ENCODE measurements around the gene TMEM37. TPM values are rescaled to one million over a fixed set of nuclear protein-coding genes. Genes with fewer than 3 reads are reported as not detected.

Gene TMEM37
- total RNA-seq, 3 donors from 2014 or later (not counting 1 experiment from before 2014, with no cell fraction given): not detected

DNA sequence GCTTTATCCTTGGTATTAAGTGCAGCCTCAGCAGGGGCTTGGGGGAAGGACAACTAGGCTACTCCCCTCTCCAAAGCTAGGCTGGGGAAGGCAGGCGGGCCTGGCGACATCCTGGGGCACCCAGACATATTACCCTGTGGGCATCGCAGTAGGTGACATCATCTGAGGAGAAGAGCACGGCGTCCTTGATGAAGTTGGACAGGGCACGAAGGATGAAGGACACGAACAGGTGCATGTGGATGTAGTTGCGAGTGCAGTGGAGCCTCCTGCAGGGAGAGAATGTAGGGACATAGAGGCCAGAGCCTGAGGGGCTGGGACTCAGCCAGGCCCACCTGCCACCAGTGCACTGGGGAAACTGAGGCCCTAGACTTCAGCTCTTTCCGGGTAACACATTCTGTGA lies 32.3 kb downstream of the TMEM37 start:
- no peak overlapping the region for H3K4me3 Mint-ChIP-seq
- H3K9me3 Mint-ChIP-seq: no peaks in the 10 kb centered on the region
- H3K36me3 ChIP-seq (ENCODE audit: control insufficient read depth, insufficient read depth, low read length): no peaks in the 10 kb centered on the region
- H3K27me3 Mint-ChIP-seq (ENCODE audit: low read depth in 2 of 2): peaks cover 3 to 16% of the 10 kb centered on the region in 2 donors
- H3K4me3 ChIP-seq (ENCODE audit: low read length): no peak overlapping the region
- H3K27ac ChIP-seq (ENCODE audit: low read length): no peak overlapping the region
- no peak overlapping the region for H3K27ac Mint-ChIP-seq
- H3K9me3 ChIP-seq (ENCODE audit: control insufficient read depth, insufficient read depth, low read length): no peaks in the 10 kb centered on the region
- intact Hi-C loops (cut with micrococcal nuclease): no loop called here
- WGBS (ENCODE audit: insufficient coverage): 91% methylated on average over 9 of the region's 9 CpGs
- H3K27me3 ChIP-seq (ENCODE audit: control insufficient read depth, insufficient read depth, low read length): no peaks in the 10 kb centered on the region
- H3K4me1 ChIP-seq (ENCODE audit: control insufficient read depth, insufficient read depth, low read length): no peaks in the 10 kb centered on the region
- ATAC-seq: no peak
- TF ChIP-seq, protein P1, sequence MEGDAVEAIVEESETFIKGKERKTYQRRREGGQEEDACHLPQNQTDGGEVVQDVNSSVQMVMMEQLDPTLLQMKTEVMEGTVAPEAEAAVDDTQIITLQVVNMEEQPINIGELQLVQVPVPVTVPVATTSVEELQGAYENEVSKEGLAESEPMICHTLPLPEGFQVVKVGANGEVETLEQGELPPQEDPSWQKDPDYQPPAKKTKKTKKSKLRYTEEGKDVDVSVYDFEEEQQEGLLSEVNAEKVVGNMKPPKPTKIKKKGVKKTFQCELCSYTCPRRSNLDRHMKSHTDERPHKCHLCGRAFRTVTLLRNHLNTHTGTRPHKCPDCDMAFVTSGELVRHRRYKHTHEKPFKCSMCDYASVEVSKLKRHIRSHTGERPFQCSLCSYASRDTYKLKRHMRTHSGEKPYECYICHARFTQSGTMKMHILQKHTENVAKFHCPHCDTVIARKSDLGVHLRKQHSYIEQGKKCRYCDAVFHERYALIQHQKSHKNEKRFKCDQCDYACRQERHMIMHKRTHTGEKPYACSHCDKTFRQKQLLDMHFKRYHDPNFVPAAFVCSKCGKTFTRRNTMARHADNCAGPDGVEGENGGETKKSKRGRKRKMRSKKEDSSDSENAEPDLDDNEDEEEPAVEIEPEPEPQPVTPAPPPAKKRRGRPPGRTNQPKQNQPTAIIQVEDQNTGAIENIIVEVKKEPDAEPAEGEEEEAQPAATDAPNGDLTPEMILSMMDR (IDR thresholded peaks at IDR 0.05): no peak
- H3K4me1 Mint-ChIP-seq: no peaks in the 10 kb centered on the region
- DNase-seq: no peak
- H3K36me3 Mint-ChIP-seq: no peaks in the 10 kb centered on the region

DNA sequence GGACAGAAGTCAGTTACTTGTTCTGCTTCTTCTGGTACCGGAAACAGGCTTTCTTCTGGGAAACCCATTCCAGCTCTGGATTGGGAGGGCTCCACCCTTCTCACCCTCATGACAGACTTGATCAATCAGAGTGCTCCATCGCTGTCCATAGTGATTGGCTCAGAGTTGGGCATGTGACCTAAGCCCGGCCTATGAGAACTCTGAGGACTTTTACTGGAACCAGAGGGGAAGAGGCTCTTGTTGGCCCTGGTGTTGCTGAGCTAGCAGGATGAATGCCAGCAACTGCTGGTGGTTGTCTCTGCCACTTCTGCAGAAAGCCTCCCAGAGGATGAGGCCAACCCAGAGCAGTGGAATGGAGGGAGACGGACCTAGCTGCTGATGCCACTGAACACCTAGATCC lies 33.3 kb downstream of the TMEM37 start:
- 95% methylated on average over 4 of the region's 4 CpGs for WGBS (ENCODE audit: insufficient coverage)
- no peaks in the 10 kb centered on the region for H3K36me3 Mint-ChIP-seq
- TF ChIP-seq, protein P1 (IDR thresholded peaks at IDR 0.05): no peak
- no peaks in the 10 kb centered on the region for H3K9me3 Mint-ChIP-seq
- intact Hi-C loops (cut with micrococcal nuclease): no loop called here
- H3K27ac Mint-ChIP-seq: no peak overlapping the region
- no peak overlapping the region for H3K4me3 Mint-ChIP-seq
- no peaks in the 10 kb centered on the region for H3K27me3 ChIP-seq (ENCODE audit: control insufficient read depth, insufficient read depth, low read length)
- ATAC-seq (no peak), DNase-seq (no peak)
- no peaks in the 10 kb centered on the region for H3K9me3 ChIP-seq (ENCODE audit: control insufficient read depth, insufficient read depth, low read length)
- no peaks in the 10 kb centered on the region for H3K4me1 Mint-ChIP-seq
- H3K4me3 ChIP-seq (ENCODE audit: low read length): no peak overlapping the region
- no peaks in the 10 kb centered on the region for H3K36me3 ChIP-seq (ENCODE audit: control insufficient read depth, insufficient read depth, low read length)
- no peak overlapping the region for H3K27ac ChIP-seq (ENCODE audit: low read length)
- H3K4me1 ChIP-seq (ENCODE audit: control insufficient read depth, insufficient read depth, low read length): no peaks in the 10 kb centered on the region
- peaks cover 3 to 16% of the 10 kb centered on the region in 2 donors for H3K27me3 Mint-ChIP-seq (ENCODE audit: low read depth in 2 of 2)

DNA sequence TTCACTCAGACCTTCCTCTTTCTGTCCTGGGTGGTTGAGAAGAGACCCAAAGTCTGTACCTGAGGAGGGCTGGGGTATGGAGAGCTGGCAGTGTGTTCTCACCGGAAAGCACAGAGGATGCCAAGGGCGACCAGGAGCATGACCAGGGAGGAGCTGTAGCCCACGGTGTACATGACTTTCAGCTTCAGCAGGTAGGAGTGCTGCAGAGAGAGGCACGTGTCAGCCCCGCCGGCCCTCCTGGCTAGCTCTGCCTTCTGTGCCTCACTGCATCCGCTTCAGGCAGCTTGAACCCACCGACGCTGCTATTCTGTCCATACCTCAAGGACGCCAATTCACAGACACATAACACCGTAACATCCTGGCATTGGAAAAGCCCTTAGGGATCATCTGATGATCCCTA lies 34.0 kb downstream of the TMEM37 start:
- H3K36me3 Mint-ChIP-seq: no peaks in the 10 kb centered on the region

DNA sequence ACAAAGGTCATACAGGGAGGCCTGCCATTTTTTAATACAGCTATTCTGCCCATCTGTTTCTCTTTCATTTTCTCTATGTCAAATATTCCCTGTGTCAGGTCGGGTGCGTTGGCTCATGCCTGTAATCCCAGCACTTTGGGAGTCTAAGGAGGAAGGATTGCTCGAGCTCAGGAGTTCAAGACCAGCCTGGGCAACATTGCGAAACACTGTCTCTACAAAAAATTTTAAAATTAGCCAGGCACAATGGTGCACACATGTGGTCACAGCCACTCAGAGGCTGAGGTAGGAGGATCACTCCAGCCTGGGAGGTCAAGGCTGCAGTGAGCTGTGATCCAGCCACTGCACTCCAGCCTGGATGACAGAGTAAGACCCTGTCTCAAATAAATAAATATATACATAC lies 34.7 kb downstream of the TMEM37 start:
- Mint-ChIP-seq H3K4me1 (no peaks in the 10 kb centered on the region), H3K27me3 (ENCODE audit: low read depth in 2 of 2) (peaks cover 3 to 16% of the 10 kb centered on the region in 2 donors), H3K9me3 (no peaks in the 10 kb centered on the region), H3K4me3 (no peak overlapping the region), H3K27ac (no peak overlapping the region), H3K36me3 (no peaks in the 10 kb centered on the region)
- H3K9me3 ChIP-seq (ENCODE audit: control insufficient read depth, insufficient read depth, low read length): no peaks in the 10 kb centered on the region
- 86% methylated on average over 4 of the region's 4 CpGs for WGBS (ENCODE audit: insufficient coverage)
- no peaks in the 10 kb centered on the region for H3K4me1 ChIP-seq (ENCODE audit: control insufficient read depth, insufficient read depth, low read length)
- TF ChIP-seq, protein P1 (IDR thresholded peaks at IDR 0.05): no peak
- H3K4me3 ChIP-seq (ENCODE audit: low read length): no peak overlapping the region
- no peaks in the 10 kb centered on the region for H3K36me3 ChIP-seq (ENCODE audit: control insufficient read depth, insufficient read depth, low read length)
- ATAC-seq (no peak), DNase-seq (no peak)
- intact Hi-C loops (cut with micrococcal nuclease): no loop called here
- H3K27me3 ChIP-seq (ENCODE audit: control insufficient read depth, insufficient read depth, low read length): no peaks in the 10 kb centered on the region
- H3K27ac ChIP-seq (ENCODE audit: low read length): no peak overlapping the region

More for the DNA sequence above, 34.0 kb downstream of the TMEM37 start:
- Mint-ChIP-seq H3K9me3 (no peaks in the 10 kb centered on the region), H3K27ac (no peak overlapping the region), H3K4me1 (no peaks in the 10 kb centered on the region), H3K4me3 (no peak overlapping the region), H3K27me3 (ENCODE audit: low read depth in 2 of 2) (peaks cover 3 to 16% of the 10 kb centered on the region in 2 donors)
- Histone ChIP-seq H3K4me1 (ENCODE audit: control insufficient read depth, insufficient read depth, low read length) (no peaks in the 10 kb centered on the region), H3K36me3 (ENCODE audit: control insufficient read depth, insufficient read depth, low read length) (no peaks in the 10 kb centered on the region), H3K27ac (ENCODE audit: low read length) (no peak overlapping the region), H3K27me3 (ENCODE audit: control insufficient read depth, insufficient read depth, low read length) (no peaks in the 10 kb centered on the region), H3K9me3 (ENCODE audit: control insufficient read depth, insufficient read depth, low read length) (no peaks in the 10 kb centered on the region), H3K4me3 (ENCODE audit: low read length) (no peak overlapping the region)
- ATAC-seq (no peak), DNase-seq (no peak)
- TF ChIP-seq, protein P1 (IDR thresholded peaks at IDR 0.05): no peak
- WGBS (ENCODE audit: insufficient coverage): 92% methylated on average over 11 of the region's 11 CpGs
- intact Hi-C loops (cut with micrococcal nuclease): no loop called here

Measured in natural killer cell (primary cell).